GM12892 (cell line): Measurements from ENCODE around the gene EXOC4.
"Not testable (repeated sequence)": the region's sequence is repeated elsewhere in the genome, so short reads cannot be mapped to it uniquely, and the experiment has no call there.

ENCODE experiments used
- DNase-seq: peaks from one replicate; pipeline ENCODE4 v3.0.0; 2011; ENCODE audit not compliant: insufficient read length
- FAIRE-seq: peaks from 2 replicates; lab custom pipeline; 2011; peaks lifted over from hg19 to GRCh38; lab: Jason Lieb, UNC
- POLR2A ChIP-seq: IDR thresholded peaks from 2 replicates; pipeline ENCODE4 v1.6.1; 2011; ENCODE audit warnings: low read depth, low read length, control low read depth
- POLR2AphosphoS5 ChIP-seq: IDR thresholded peaks from 2 replicates; pipeline ENCODE4 v1.6.1; 2011; ENCODE audit warnings: low read depth, low read length, control low read depth
- TAF1 ChIP-seq: IDR thresholded peaks from 2 replicates; pipeline ENCODE4 v1.6.1; 2011; ENCODE audit warnings: low read depth, mild to moderate bottlenecking, control low read depth, low read length, borderline replicate concordance

Gene EXOC4

DNA sequence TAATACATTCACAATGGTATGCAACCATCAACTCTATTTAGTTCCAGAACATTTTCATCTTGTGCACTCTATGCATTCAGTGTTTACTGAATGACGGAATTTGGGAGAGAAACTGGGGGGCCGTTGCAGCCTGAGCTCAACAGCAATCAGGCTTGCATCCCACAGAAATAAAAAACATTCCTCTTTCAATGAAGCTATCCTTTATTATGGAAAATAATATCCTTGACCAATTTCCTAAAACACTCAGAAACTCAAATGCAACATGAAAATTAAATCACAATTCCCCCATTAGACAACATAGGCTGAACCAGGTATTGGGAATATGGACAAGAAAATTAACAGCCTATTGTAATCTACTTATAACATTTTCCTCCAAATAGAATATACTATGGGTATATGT, 6.3 kb upstream of the EXOC4 start:
- no peak for FAIRE-seq
- TF ChIP-seq TAF1: no peak
- no peak for TF ChIP-seq POLR2AphosphoS5
- no peak for TF ChIP-seq POLR2A
- no peak for DNase-seq

DNA sequence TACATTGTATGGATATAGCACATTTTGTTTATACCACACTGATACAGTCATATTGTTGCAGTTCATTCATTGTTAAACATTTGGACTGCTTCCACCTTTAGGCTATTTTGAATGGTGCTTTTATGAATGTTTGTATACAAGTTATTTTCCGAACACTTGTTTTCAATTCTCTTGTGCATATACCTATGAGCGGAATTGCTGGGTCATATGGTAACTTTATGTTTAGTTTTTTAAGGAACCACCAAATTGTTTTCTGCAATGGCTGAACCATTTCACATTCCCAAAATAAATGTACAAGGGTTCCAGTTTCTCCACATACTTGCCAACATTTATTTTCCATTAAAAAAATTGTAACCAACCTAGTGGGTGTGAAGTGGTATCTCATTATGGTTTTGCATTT, 4.0 kb upstream of the EXOC4 start:
- DNase-seq (no peak), FAIRE-seq (no peak)
- TF ChIP-seq POLR2A: no peak
- no peak for TF ChIP-seq POLR2AphosphoS5
- TF ChIP-seq TAF1: no peak

- TF ChIP-seq POLR2AphosphoS5 (no peak), POLR2A (no peak), TAF1 (no peak)
- DNase-seq (no peak), FAIRE-seq (no peak)
Observed at GRCh38 chr7:133252506-133252857, 396 bp upstream of the EXOC4 start.

DNA sequence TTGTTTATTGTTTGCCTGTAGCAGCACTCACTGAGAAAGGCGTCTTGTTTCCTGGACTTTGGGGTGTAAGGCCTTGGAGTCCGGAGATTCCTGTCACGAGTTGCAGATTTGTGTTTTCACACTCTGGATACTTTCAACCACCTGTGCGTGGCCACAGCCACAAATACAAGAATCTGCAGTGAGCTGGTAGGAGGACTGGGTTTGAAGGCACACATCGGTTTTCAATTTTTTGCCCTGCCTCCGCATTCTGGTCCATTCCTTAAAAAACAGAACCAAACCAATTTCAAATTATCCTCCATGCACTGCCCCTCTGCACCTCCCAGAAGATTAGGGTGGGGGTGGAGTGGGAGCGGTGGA, 619 bp downstream of the EXOC4 start:
- FAIRE-seq (no peak), DNase-seq (no peak)
- TF ChIP-seq POLR2A (no peak), POLR2AphosphoS5 (no peak), TAF1 (no peak)

DNA sequence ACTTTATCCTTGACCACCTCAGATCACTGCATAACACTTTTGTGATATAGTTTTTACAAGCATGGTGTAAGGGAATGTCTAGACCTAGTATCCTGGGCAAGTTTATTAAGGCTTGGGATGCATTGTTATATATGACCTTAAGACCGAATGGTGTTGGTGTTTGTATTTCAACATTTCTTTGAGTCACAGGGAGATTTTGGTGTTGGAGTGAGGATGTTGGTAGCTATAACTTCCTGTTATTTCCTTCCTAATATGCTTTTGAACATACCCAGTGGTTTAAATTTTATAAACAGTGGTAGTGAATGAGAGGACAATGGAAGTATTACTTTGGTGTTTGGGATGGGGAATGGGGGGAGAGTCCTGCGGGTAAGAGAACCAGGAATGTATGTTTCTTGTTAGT, 2.6 kb downstream of the EXOC4 start:
- no peak for FAIRE-seq
- TF ChIP-seq POLR2AphosphoS5: no peak
- TF ChIP-seq POLR2A: no peak
- TF ChIP-seq TAF1: no peak
- no peak for DNase-seq

DNA sequence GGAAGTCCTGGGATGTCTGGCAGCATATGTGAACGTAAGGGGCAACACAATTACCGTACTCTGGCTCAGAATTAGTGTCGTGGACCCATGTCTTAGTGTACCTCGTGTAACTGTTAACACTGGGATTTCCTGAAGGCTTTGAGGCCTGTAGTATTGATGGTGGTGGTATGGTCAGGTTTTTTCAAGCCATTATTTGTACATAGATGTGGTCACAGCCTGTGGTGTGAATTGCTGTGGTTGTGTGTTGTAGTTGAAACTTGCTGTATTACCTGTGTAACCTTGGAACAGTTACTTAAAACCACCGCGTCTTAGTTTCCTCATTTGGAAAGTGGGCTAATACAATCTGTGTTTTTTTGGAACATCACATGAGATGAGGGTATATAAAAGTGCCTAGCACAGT, 5.3 kb downstream of the EXOC4 start:
- no peak for TF ChIP-seq TAF1
- TF ChIP-seq POLR2A: no peak
- no peak for TF ChIP-seq POLR2AphosphoS5
- DNase-seq: no peak
- no peak for FAIRE-seq

- FAIRE-seq: no peak
- DNase-seq: no peak
- TF ChIP-seq POLR2A: no peak
- TF ChIP-seq POLR2AphosphoS5: no peak
- TF ChIP-seq TAF1: no peak
Observed at GRCh38 chr7:133265821-133266220, 12.9 kb downstream of the EXOC4 start.

DNA sequence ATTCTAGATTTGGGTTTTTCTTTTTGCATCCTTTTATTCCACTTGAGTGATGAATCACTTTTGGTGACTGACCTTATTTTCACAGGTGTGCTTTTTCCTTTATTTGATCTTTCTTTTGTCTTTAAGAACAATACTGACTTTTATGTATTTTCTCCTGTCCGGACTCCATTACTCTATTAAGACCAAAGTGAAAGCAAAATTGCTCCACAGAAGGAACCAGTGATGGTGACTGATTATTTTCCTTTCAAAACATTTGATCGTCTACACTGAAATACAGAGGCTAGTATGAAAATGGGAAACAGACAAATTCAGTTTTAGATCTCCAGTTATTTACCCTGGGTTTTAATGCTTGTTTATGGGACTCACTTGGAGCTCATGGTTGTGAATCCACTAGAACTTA, 15.5 kb downstream of the EXOC4 start:
- FAIRE-seq (peak; percentile 62), DNase-seq (no peak)
- no peak for TF ChIP-seq TAF1
- no peak for TF ChIP-seq POLR2AphosphoS5
- no peak for TF ChIP-seq POLR2A

DNA sequence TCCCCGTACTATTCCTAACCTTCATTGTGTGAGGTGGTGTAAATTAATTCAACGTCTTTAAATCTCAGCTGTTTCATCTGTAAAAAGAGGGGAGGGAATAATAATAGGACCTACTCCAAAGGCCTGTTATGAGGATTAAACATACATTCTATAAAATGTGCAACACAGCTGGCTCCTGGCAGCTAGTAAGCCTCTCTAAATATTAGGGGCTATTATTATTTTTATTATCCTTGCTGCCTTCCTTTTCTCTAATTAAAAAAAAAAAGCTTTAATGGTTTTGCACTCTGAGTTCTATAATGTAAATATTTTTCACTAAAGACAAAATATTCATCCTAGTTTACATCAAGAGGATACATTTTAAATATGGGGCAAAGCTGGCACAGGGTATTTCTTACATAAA, 19.5 kb downstream of the EXOC4 start:
- TF ChIP-seq POLR2A (no peak), POLR2AphosphoS5 (no peak)
- FAIRE-seq: no peak
- DNase-seq: no peak

- no peak for DNase-seq
- TF ChIP-seq POLR2A (no peak), TAF1 (no peak), POLR2AphosphoS5 (no peak)
- no peak for FAIRE-seq
Observed at GRCh38 chr7:133273227-133273626, 20.3 kb downstream of the EXOC4 start.

DNA sequence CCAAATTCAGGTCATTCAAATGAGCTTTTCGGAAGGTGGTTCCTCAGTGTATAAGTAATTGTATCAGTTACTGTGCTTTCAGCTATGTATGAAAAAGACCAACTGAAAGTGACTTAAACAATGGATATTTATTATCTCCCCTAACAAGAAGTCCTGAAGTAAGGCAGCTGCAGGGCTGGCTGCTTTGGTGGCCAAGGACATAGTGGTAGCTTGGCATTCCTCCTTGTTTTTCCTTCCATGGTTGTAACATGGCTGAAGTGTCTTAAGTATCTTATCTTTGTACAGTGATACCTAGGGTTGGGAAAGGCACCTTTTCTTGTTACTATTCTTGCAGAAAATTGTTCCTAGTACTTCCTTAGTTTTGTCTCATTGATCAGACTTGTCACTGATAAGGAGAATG, 21.4 kb downstream of the EXOC4 start:
- TF ChIP-seq POLR2A (no peak), POLR2AphosphoS5 (no peak), TAF1 (no peak)
- DNase-seq: no peak
- FAIRE-seq: no peak

DNA sequence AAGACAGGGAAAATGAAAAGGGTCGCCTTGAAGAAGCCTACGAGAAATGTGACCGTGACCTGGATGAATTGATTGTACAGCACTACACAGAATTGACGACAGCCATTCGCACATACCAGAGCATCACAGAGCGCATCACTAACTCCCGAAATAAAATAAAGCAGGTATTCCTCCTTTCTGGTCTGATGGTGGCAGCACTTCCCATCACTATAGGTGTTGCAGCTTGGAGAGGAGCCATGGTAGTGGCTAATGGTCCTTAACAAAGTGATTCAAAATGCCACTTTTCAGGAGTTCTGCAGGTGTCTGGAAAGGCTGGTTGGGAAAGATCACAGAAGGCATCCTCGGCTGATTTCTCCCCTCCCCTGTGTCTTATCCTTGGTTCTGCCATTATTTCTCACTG, 22.1 kb downstream of the EXOC4 start:
- no peak for TF ChIP-seq TAF1
- no peak for DNase-seq
- no peak for FAIRE-seq

DNA sequence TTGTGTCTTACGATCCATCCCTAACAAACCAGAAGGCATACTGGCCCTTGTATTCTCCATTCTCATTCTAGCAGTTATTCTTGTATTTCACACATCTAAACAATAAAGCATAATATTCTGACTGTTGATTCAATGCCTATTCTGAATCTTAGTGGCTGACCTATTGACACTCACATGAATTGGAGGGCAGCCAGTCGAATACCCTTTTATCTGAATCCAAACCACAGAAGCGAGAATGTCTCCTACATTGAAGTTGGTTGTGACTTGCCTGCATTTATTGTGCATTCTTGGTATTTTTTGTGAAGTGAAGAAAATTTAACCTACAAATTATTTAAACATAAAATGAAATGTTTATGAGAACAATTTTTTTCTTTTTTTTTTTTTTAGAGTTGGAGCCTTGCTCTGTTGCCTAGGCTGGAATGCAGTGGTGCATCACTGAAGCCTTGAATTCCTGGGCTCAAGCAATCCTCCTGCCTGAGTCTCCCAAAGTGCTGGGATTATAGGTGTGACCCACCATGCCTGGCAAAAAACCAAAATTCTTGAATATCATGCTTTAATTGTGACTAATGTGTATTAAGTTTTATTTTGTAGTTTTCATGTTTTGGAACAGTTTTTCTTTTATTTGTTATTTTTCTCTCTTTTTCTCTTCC, 22.7 kb downstream of the EXOC4 start:
- FAIRE-seq (no peak), DNase-seq (no peak)
- TF ChIP-seq POLR2AphosphoS5 (no peak), TAF1 (no peak), POLR2A (no peak)

DNA sequence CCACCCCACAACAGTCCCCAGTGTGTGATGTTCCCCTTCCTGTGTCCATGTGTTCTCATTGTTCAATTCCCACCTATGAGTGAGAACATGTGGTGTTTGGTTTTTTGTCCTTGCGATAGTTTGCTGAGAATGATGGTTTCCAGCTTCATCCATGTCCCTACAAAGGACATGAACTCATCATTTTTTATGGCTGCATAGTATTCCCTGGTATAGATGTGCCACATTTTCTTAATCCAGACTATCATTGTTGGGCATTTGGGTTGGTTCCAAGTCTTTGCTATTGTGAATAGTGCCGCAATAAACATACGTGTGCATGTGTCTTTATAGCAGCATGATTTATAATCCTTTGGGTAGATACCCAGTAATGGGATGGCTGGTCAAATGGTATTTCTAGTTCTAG, 26.1 kb downstream of the EXOC4 start:
- not testable (repeated sequence) for DNase-seq, FAIRE-seq
